ENCODE data around the gene APOLD1. TPM values are rescaled to one million over a fixed set of nuclear protein-coding genes. Genes with fewer than 3 reads are reported as not detected.

The APOLD1 gene
- total RNA-seq, 1 experiment from 2014 or later = 6.4 TPM

DNA sequence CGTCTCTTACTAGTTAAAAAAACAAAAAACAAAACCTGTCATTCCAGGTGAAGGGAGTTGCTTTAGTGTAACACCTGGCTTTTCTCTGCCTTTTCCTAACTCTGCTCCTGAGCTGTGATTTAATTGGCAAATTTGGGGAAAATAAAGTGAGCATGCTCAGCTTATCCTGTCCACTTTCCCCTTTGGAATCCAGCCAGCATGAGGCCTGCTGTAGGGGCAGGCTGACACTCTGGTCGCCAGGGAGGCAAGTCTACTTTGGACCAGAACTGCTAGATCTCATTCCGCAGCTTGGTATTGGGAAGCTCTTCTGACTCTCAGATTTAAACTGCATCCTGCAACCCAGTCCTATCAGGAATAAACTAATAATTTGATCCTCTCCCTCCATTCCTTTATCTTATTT lies 38.2 kb upstream of the APOLD1 start:
- Histone ChIP-seq H3K9me3 (ENCODE audit: low read depth, low read length, poor library complexity, severe bottlenecking) (no peaks in the 10 kb centered on the region), H3K4me3 (ENCODE audit: low read depth, low read length, poor library complexity, severe bottlenecking) (no peak overlapping the region), H3K4me1 (ENCODE audit: insufficient read depth, low read length, poor library complexity, severe bottlenecking) (peaks cover 14% of the 10 kb centered on the region), H3K36me3 (ENCODE audit: insufficient read depth, low read length, poor library complexity, severe bottlenecking) (no peaks in the 10 kb centered on the region), H3K27me3 (replicated peaks; ENCODE audit: insufficient read depth, low read depth, low read length, poor library complexity) (no peaks in the 10 kb centered on the region), H3K27ac (ENCODE audit: low read depth, low read length, poor library complexity, severe bottlenecking) (no peak overlapping the region)
- intact Hi-C loops (cut with micrococcal nuclease; ENCODE audit: unreplicated experiment) = no loop called here
- DNase-seq (ENCODE audit: low spot score) = no peak
- TF ChIP-seq, protein P1, sequence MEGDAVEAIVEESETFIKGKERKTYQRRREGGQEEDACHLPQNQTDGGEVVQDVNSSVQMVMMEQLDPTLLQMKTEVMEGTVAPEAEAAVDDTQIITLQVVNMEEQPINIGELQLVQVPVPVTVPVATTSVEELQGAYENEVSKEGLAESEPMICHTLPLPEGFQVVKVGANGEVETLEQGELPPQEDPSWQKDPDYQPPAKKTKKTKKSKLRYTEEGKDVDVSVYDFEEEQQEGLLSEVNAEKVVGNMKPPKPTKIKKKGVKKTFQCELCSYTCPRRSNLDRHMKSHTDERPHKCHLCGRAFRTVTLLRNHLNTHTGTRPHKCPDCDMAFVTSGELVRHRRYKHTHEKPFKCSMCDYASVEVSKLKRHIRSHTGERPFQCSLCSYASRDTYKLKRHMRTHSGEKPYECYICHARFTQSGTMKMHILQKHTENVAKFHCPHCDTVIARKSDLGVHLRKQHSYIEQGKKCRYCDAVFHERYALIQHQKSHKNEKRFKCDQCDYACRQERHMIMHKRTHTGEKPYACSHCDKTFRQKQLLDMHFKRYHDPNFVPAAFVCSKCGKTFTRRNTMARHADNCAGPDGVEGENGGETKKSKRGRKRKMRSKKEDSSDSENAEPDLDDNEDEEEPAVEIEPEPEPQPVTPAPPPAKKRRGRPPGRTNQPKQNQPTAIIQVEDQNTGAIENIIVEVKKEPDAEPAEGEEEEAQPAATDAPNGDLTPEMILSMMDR (conservative IDR thresholded peaks at IDR 0.05; ENCODE audit: low read depth, low read length) = no peak
- no peak for TF ChIP-seq EZH2 (IDR thresholded peaks at IDR 0.05; ENCODE audit: borderline replicate concordance, low read depth, low read length, poor library complexity, severe bottlenecking)
- POLR2A ChIA-PET (ENCODE audit: low non-redundant PET) = no interaction called here
- BruUV-seq (replicated peaks) = no TSS peak
- CTCF ChIA-PET = no interaction called here

DNA sequence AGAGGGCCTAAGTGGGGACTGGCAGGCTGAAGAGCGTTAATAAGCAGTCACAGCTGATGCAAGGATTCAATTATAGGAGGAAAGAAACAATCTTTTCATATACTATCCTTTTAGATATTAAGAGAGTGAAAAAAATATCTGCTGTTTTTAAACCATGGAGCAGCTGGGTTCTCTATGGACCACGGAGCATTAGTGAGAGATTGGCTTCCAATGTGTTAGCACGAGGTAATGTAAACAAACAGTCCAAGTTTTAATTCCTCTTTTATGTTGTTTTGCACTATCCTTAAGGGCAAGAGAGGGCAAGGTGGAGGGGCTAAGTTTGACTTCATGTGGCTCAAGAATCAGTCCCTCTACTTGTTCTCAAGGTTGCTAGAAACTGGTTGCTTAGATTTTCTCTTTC lies 37.4 kb upstream of the APOLD1 start:
- BruUV-seq (replicated peaks) = no TSS peak
- TF ChIP-seq, protein P1 (conservative IDR thresholded peaks at IDR 0.05; ENCODE audit: low read depth, low read length) = no peak
- no peak for TF ChIP-seq EZH2 (IDR thresholded peaks at IDR 0.05; ENCODE audit: borderline replicate concordance, low read depth, low read length, poor library complexity, severe bottlenecking)
- H3K4me1 ChIP-seq (ENCODE audit: insufficient read depth, low read length, poor library complexity, severe bottlenecking) = peaks cover 14% of the 10 kb centered on the region
- no peaks in the 10 kb centered on the region for H3K9me3 ChIP-seq (ENCODE audit: low read depth, low read length, poor library complexity, severe bottlenecking)
- H3K36me3 ChIP-seq (ENCODE audit: insufficient read depth, low read length, poor library complexity, severe bottlenecking) = no peaks in the 10 kb centered on the region
- no peaks in the 10 kb centered on the region for H3K27me3 ChIP-seq (replicated peaks; ENCODE audit: insufficient read depth, low read depth, low read length, poor library complexity)
- H3K4me3 ChIP-seq (ENCODE audit: low read depth, low read length, poor library complexity, severe bottlenecking) = no peak overlapping the region
- intact Hi-C loops (cut with micrococcal nuclease; ENCODE audit: unreplicated experiment) = no loop called here
- H3K27ac ChIP-seq (ENCODE audit: low read depth, low read length, poor library complexity, severe bottlenecking) = no peak overlapping the region
- ChIA-PET POLR2A (ENCODE audit: low non-redundant PET) (no interaction called here), CTCF (no interaction called here)
- no peak for DNase-seq (ENCODE audit: low spot score)

GRCh38 chr12:12749433-12749832 lies 36.0 kb upstream of the APOLD1 start:
- DNase-seq (ENCODE audit: low spot score) = no peak
- no TSS peak for BruUV-seq (replicated peaks)
- CTCF ChIA-PET = no interaction called here
- H3K36me3 ChIP-seq (ENCODE audit: insufficient read depth, low read length, poor library complexity, severe bottlenecking) = no peaks in the 10 kb centered on the region
- POLR2A ChIA-PET (ENCODE audit: low non-redundant PET) = no interaction called here
- intact Hi-C loops (cut with micrococcal nuclease; ENCODE audit: unreplicated experiment) = no loop called here
- TF ChIP-seq, protein P1 (conservative IDR thresholded peaks at IDR 0.05; ENCODE audit: low read depth, low read length) = no peak
- no peak for TF ChIP-seq EZH2 (IDR thresholded peaks at IDR 0.05; ENCODE audit: borderline replicate concordance, low read depth, low read length, poor library complexity, severe bottlenecking)
- no peak overlapping the region for H3K4me3 ChIP-seq (ENCODE audit: low read depth, low read length, poor library complexity, severe bottlenecking)
- H3K27ac ChIP-seq (ENCODE audit: low read depth, low read length, poor library complexity, severe bottlenecking) = no peak overlapping the region
- H3K27me3 ChIP-seq (replicated peaks; ENCODE audit: insufficient read depth, low read depth, low read length, poor library complexity) = no peaks in the 10 kb centered on the region
- H3K4me1 ChIP-seq (ENCODE audit: insufficient read depth, low read length, poor library complexity, severe bottlenecking) = peaks cover 14% of the 10 kb centered on the region
- no peaks in the 10 kb centered on the region for H3K9me3 ChIP-seq (ENCODE audit: low read depth, low read length, poor library complexity, severe bottlenecking)

Data from A673 (cell line).